B cell (primary cell): Measurements from ENCODE around the gene PDZD2. TPM values are rescaled to one million over a fixed set of nuclear protein-coding genes. Genes with fewer than 3 reads are reported as not detected.

Source experiments
- ATAC-seq: fragments of 200-7000 bp; cut with Tn5 transposase; one replicate; pipeline ENCODE4 v1.10.0; 2021; ENCODE audit warnings: low read depth, mild to moderate bottlenecking, moderate number of reproducible peaks, moderate library complexity
- CTCF ChIA-PET: fragments of 350-600 bp; sonication (Branson Sonifier 250); formaldehyde crosslinking; loops from one replicate; lab custom pipeline; 2021; ENCODE audit warnings: antibody characterized with exemption, inconsistent platforms; lab: Charles Lee
- POLR2A ChIA-PET: fragments of 350-600 bp; sonication (Branson Sonifier 250); formaldehyde crosslinking; loops from one replicate; lab custom pipeline; 2021; ENCODE audit warnings: antibody characterized with exemption; lab: Charles Lee
- DNase-seq: peaks from one replicate; pipeline ENCODE4 v3.0.0; 2013
- H2AFZ ChIP-seq: 2 replicates; pipeline ENCODE4 v1.6.1; 2012; ENCODE audit warnings: mild to moderate bottlenecking, low read depth, low read length; ENCODE audit not compliant: insufficient read depth, poor library complexity, severe bottlenecking
- H3K27ac ChIP-seq, 2 donors: 1 replicate in 1 of 2; 2 replicates in 1 of 2; pipeline ENCODE4 v1.5.1; 2012 to 2013; ENCODE audit warnings: low read length in 2 of 2, mild to moderate bottlenecking in 2 of 2, moderate library complexity in 1 of 2
- H3K27me3 ChIP-seq, 4 experiments: fragments of 200-600 bp in 1 of 4; sonication (generic) in 1 of 4; replicated peaks in 1 of 4; 1 replicate in 2 of 4; 2 replicates in 2 of 4; pipeline versions ENCODE4 v1.6.1 to v1.7.0; 2013 to 2016; ENCODE audit warnings: low read length in 3 of 4, mild to moderate bottlenecking in 2 of 4, mixed read lengths in 1 of 4, moderate library complexity in 1 of 4; ENCODE audit not compliant: insufficient read depth in 4 of 4, control insufficient read depth in 3 of 4; ENCODE audit errors: control extremely low read depth in 1 of 4
- H3K36me3 ChIP-seq, 2 experiments: replicated peaks in 1 of 2; 1 replicate in 1 of 2; 2 replicates in 1 of 2; pipeline versions ENCODE4 v1.6.1 to v1.7.1; 2013; ENCODE audit warnings: low read length in 1 of 2; ENCODE audit not compliant: insufficient read depth in 2 of 2, control insufficient read depth in 1 of 2; ENCODE audit errors: control extremely low read depth in 1 of 2, extremely low read depth in 1 of 2
- H3K4me1 ChIP-seq, 2 donors: fragments of 200-600 bp in 1 of 2; sonication (generic) in 1 of 2; 1 replicate in 1 of 2; 2 replicates in 1 of 2; pipeline versions ENCODE4 v1.5.1 to v1.6.1; 2013 to 2017; ENCODE audit warnings: low read length in 2 of 2; ENCODE audit not compliant: control insufficient read depth in 2 of 2, insufficient read depth in 2 of 2
- H3K4me2 ChIP-seq: replicated peaks from 2 replicates; pipeline ENCODE3; 2012; ENCODE audit warnings: mild to moderate bottlenecking, low read depth, low read length; ENCODE audit not compliant: poor library complexity, severe bottlenecking
- H3K4me3 ChIP-seq, 5 experiments: fragments of 200-600 bp in 1 of 5; sonication (generic) in 1 of 5; 1 replicate in 3 of 5; 2 replicates in 2 of 5; pipeline versions ENCODE4 v1.5.1 to v1.7.0; 2011 to 2016; ENCODE audit warnings: low read length in 4 of 5, mild to moderate bottlenecking in 4 of 5, low read depth in 2 of 5, control low read depth in 1 of 5, moderate library complexity in 1 of 5; ENCODE audit not compliant: insufficient read depth in 1 of 5; ENCODE audit errors: control extremely low read depth in 1 of 5, extremely low read depth in 1 of 5
- H3K79me2 ChIP-seq: fragments of 200-600 bp; sonication (generic); one replicate; pipeline ENCODE4 v1.6.0; 2016; ENCODE audit warnings: low read length; ENCODE audit not compliant: control insufficient read depth, insufficient read depth
- H3K9ac ChIP-seq: fragments of 200-600 bp; sonication (generic); 2 replicates; pipeline ENCODE4 v1.6.1; 2017; ENCODE audit warnings: mild to moderate bottlenecking, low read length, moderate library complexity
- H3K9me3 ChIP-seq, 3 donors: one replicate each; pipeline versions ENCODE4 v1.6.1 to v1.7.1; 2013; ENCODE audit warnings: low read length in 2 of 3; ENCODE audit not compliant: control insufficient read depth in 2 of 3, insufficient read depth in 1 of 3; ENCODE audit errors: control extremely low read depth in 1 of 3
- H4K20me1 ChIP-seq: 2 replicates; pipeline ENCODE4 v1.6.0; 2012; ENCODE audit warnings: mild to moderate bottlenecking, low read length; ENCODE audit not compliant: insufficient read depth, control insufficient read depth, poor library complexity, severe bottlenecking
- H3K27ac Mint-ChIP-seq: one replicate; pipeline ENCODE4 v1.8.0; 2021; ENCODE audit warnings: mixed read lengths
- H3K27me3 Mint-ChIP-seq: one replicate; pipeline ENCODE4 v1.8.0; 2021; ENCODE audit warnings: mixed read lengths
- H3K4me1 Mint-ChIP-seq: one replicate; pipeline ENCODE4 v1.8.0; 2021; ENCODE audit warnings: mixed read lengths
- H3K4me3 Mint-ChIP-seq: one replicate; pipeline ENCODE4 v1.8.0; 2021; ENCODE audit warnings: mixed read lengths
- H3K9me3 Mint-ChIP-seq: one replicate; pipeline ENCODE4 v1.8.0; 2022; ENCODE audit warnings: mixed read lengths; ENCODE audit not compliant: insufficient read depth
- CTCF ChIP-seq: fragments of 200-600 bp; IDR thresholded peaks from one replicate; pipeline ENCODE4 v1.8.0; 2022; ENCODE audit warnings: antibody characterized with exemption, mild to moderate bottlenecking
- EZH2 ChIP-seq: IDR thresholded peaks from 2 replicates; pipeline ENCODE4 v1.6.1; 2012; ENCODE audit warnings: borderline replicate concordance, low read depth, mild to moderate bottlenecking, moderate library complexity, low read length; ENCODE audit not compliant: insufficient read depth, poor library complexity, severe bottlenecking
- WGBS: methylation state at CpG from one replicate; pipeline ENCODE4 v1.1.5; 2013; ENCODE audit warnings: missing lambda C conversion rate; ENCODE audit not compliant: insufficient coverage; 5-methylcytosine and 5-hydroxymethylcytosine counted together
- intact Hi-C: fragments of 100-400 bp; cut with micrococcal nuclease; formaldehyde crosslinking; loops from one replicate; pipeline ENCODE4 v1.10.0; 2022
- polyA plus RNA-seq: library from polyadenylated mRNA; depleted of rRNA; stranded (reverse); fragments of >200 nt; gene quantifications from 2 replicates; pipeline ENCODE4 v1.2.3, GENCODE V29; 2012
- total RNA-seq, 2 donors: library from RNA; stranded (reverse); fragments of 120-200 nt in 1 of 2; gene quantifications; 1 replicate in 1 of 2; 2 replicates in 1 of 2; pipeline versions ENCODE4 v1.2.3 to v1.2.4, GENCODE V29; 2013 to 2022

PDZD2 gene
- total and polyA plus RNA-seq, 2 donors (not counting 1 experiment from before 2014, with no cell fraction given): not detected

- Histone ChIP-seq H3K27ac (no peak overlapping the region), H3K9me3 (peaks cover 0 to 4% (median 0%) of the 10 kb centered on the region in 3 donors), H3K79me2 (no peaks in the 10 kb centered on the region), H3K9ac (no peak overlapping the region), H4K20me1 (no peaks in the 10 kb centered on the region), H2AFZ (no peak overlapping the region), H3K4me3 (no peak overlapping the region), H3K4me1 (no peaks in the 10 kb centered on the region), H3K27me3 (no peaks in the 10 kb centered on the region), H3K36me3 (no peaks in the 10 kb centered on the region), H3K4me2 (no peak overlapping the region)
- Mint-ChIP-seq H3K4me3 (no peak overlapping the region), H3K4me1 (no peaks in the 10 kb centered on the region), H3K9me3 (no peaks in the 10 kb centered on the region), H3K27me3 (peaks cover under 1% of the 10 kb centered on the region), H3K27ac (no peak overlapping the region)
- ChIA-PET POLR2A (no interaction called here), CTCF (no interaction called here)
- 95% methylated on average over 10 of the region's 14 CpGs for WGBS
- no peak for DNase-seq
- TF ChIP-seq EZH2 (no peak), CTCF (no peak)
- ATAC-seq: no peak
- intact Hi-C loops: no loop called here
These were observed 269.5 kb downstream of the PDZD2 start for GRCh38 chr5:31908396-31908795.

GRCh38 chr5:31909073-31909472, 270.1 kb downstream of the PDZD2 start:
- Mint-ChIP-seq H3K4me1 (no peaks in the 10 kb centered on the region), H3K9me3 (no peaks in the 10 kb centered on the region), H3K4me3 (no peak overlapping the region), H3K27me3 (peaks cover 3% of the 10 kb centered on the region), H3K27ac (no peak overlapping the region)
- no peaks in the 10 kb centered on the region for H4K20me1 ChIP-seq
- no peak overlapping the region for H3K27ac ChIP-seq
- intact Hi-C loops: no loop called here
- H2AFZ ChIP-seq: no peak overlapping the region
- no CpG with 5 or more reads among the region's 3 CpGs for WGBS
- H3K4me2 ChIP-seq: no peak overlapping the region
- H3K9ac ChIP-seq: no peak overlapping the region
- no peaks in the 10 kb centered on the region for H3K36me3 ChIP-seq
- no peaks in the 10 kb centered on the region for H3K27me3 ChIP-seq
- ChIA-PET POLR2A (no interaction called here), CTCF (no interaction called here)
- no peak for ATAC-seq
- TF ChIP-seq CTCF (no peak), EZH2 (no peak)
- DNase-seq: no peak
- H3K79me2 ChIP-seq: no peaks in the 10 kb centered on the region
- peaks cover 0 to 4% (median 0%) of the 10 kb centered on the region in 3 donors for H3K9me3 ChIP-seq
- no peaks in the 10 kb centered on the region for H3K4me1 ChIP-seq
- no peak overlapping the region for H3K4me3 ChIP-seq
